ENCODE data around the gene PGAP1. TPM values are rescaled to one million over a fixed set of nuclear protein-coding genes. Genes with fewer than 3 reads are reported as not detected.

PGAP1 gene
- total and polyA plus RNA-seq, 2 of the 8 experiments (the other 6 are each of a cell fraction or from before 2014, with no cell fraction given), result 8.3 to 24.1 TPM

DNA sequence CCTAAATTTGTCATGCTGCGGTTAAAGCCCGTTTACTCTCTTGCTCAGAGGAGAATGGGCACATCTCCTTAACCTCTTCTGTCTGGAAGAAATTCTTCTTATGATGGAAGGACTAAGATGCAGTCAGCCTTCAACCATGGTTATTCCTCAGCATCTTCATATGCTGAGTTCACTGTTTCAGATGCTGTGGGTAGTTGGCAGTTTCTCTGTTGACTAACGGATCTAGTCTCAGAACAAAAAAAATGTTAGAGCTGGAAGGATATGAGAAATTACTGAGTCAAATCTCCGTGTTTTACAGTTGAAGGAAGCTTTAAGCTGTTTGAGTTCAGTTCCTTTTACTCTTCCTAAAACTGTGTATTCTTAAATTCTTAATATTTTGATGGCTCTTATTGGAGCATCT, 43.6 kb upstream of the PGAP1 start:
- H2AFZ ChIP-seq (ENCODE audit: low read length), result no peak overlapping the region
- FAIRE-seq, result no peak
- POLR2A ChIA-PET (ENCODE audit: partially characterized antibody), result no interaction called here

More for the DNA sequence above, 43.6 kb upstream of the PGAP1 start:
- Histone ChIP-seq H3K9me3 (ENCODE audit: insufficient read depth in 2 of 2, low read depth in 1 of 2, low read length in 1 of 2) (peaks cover 5 to 13% of the 10 kb centered on the region in 2 experiments), H3K27ac (ENCODE audit: low read depth, low read length) (no peak overlapping the region), H2BK15ac (ENCODE audit: low read length) (no peak overlapping the region), H3K4ac (replicated peaks; ENCODE audit: insufficient read length, low read depth, low read length) (no peak overlapping the region), H3K23me2 (ENCODE audit: low read depth, low read length) (no peaks in the 10 kb centered on the region), H2BK5ac (ENCODE audit: low read depth, low read length) (no peak overlapping the region), H3K36me3 (ENCODE audit: control insufficient read depth in 2 of 4, insufficient read depth in 4 of 4, low read length in 3 of 4) (no peaks in the 10 kb centered on the region; a peak in 1 of 8 replicates), H2BK120ac (replicated peaks; ENCODE audit: low read depth, low read length) (no peak overlapping the region), H4K20me1 (replicated peaks in 1 of 2; ENCODE audit: control insufficient read depth in 1 of 2, insufficient read depth in 2 of 2, low read length in 2 of 2) (no peaks in the 10 kb centered on the region), H2AK5ac (ENCODE audit: low read depth, low read length) (no peak overlapping the region), H2BK20ac (ENCODE audit: low read length) (no peak overlapping the region), H3K27me3 (replicated peaks in 1 of 4; ENCODE audit: control insufficient read depth in 3 of 4, extremely low read depth in 1 of 4, insufficient read depth in 3 of 4, low read length in 3 of 4) (no peaks in the 10 kb centered on the region; a peak in 1 of 7 replicates), H3K18ac (ENCODE audit: extremely low read depth, low read length) (no peak overlapping the region), H4K5ac (ENCODE audit: insufficient read length, low read depth, low read length) (no peak overlapping the region), H3K4me3 (ENCODE audit: extremely low read depth in 1 of 4, insufficient read depth in 2 of 4, low read depth in 3 of 4, low read length in 4 of 4) (no peak overlapping the region), H3K9ac (replicated peaks in 1 of 4; ENCODE audit: extremely low read depth in 1 of 4, low read depth in 3 of 4, low read length in 3 of 4) (no peak overlapping the region), H3K4me2 (ENCODE audit: insufficient read depth in 1 of 2, low read depth in 2 of 2, low read length in 2 of 2) (no peak overlapping the region), H3K14ac (ENCODE audit: insufficient read length) (no peak overlapping the region), H3K23ac (ENCODE audit: insufficient read length) (no peak overlapping the region), H4K91ac (replicated peaks; ENCODE audit: insufficient read length, low read length) (no peak overlapping the region), H3K79me1 (ENCODE audit: low read depth, low read length) (no peaks in the 10 kb centered on the region), H3K56ac (replicated peaks; ENCODE audit: insufficient read length, low read depth, low read length) (no peak overlapping the region), H4K8ac (ENCODE audit: extremely low read depth, insufficient read depth, low read length) (no peak overlapping the region), H3K79me2 (ENCODE audit: control insufficient read depth in 1 of 2, insufficient read depth in 2 of 2, low read length in 2 of 2) (no peaks in the 10 kb centered on the region), H3K4me1 (replicated peaks in 1 of 4; ENCODE audit: control insufficient read depth in 3 of 4, insufficient read depth in 4 of 4, low read length in 3 of 4) (peaks cover 0 to 15% (median 8%) of the 10 kb centered on the region in 4 experiments; a peak in 4 of 7 replicates), H2BK12ac (ENCODE audit: low read depth, low read length) (no peak overlapping the region)
- CTCF ChIA-PET (ENCODE audit: partially characterized antibody), result interaction anchor here (1.6 kb wide), 1 partner anchor 14 kb away, joined by 3 read pairs; no protein-coding TSS in a partner anchor
- 93% methylated on average over 4 of the region's 4 CpGs; no CpG with 5 or more reads in 1 of the 2 experiments for WGBS, 2 experiments (ENCODE audit: extremely low coverage in 1 of 2, insufficient coverage in 1 of 2, insufficient read length in 1 of 2, insufficient replicate concordance in 2 of 2, low coverage in 1 of 2, low lambda C conversion rate in 2 of 2, missing lambda C conversion rate in 1 of 2)
- DNase-seq (ENCODE audit: low read depth in 1 of 2, low spot score in 2 of 2), result no peak
- TF ChIP-seq TCF12 (IDR thresholded peaks at IDR 0.05; ENCODE audit: low read depth, low read length) (no peak), RAD21 (IDR thresholded peaks at IDR 0.05 in 1 of 2, conservative IDR thresholded peaks at IDR 0.05 in 1 of 2; ENCODE audit: low read depth in 2 of 2, low read length in 2 of 2) (no peak), CBX5 (IDR thresholded peaks at IDR 0.05; ENCODE audit: low read depth, low read length) (no peak), SIRT6 (IDR thresholded peaks at IDR 0.05; ENCODE audit: low read length) (no peak), NRF1 (IDR thresholded peaks at IDR 0.05; ENCODE audit: low read depth, low read length) (no peak), BRCA1 (IDR thresholded peaks at IDR 0.05; ENCODE audit: low read depth, low read length) (no peak), ZNF274 (IDR thresholded peaks at IDR 0.05; ENCODE audit: borderline replicate concordance, extremely low read depth, low read length) (no peak), RNF2 (IDR thresholded peaks at IDR 0.05; ENCODE audit: borderline replicate concordance, low read depth, low read length, missing control alignments, poor library complexity, severe bottlenecking) (no peak)
- TF ChIP-seq, protein P1, sequence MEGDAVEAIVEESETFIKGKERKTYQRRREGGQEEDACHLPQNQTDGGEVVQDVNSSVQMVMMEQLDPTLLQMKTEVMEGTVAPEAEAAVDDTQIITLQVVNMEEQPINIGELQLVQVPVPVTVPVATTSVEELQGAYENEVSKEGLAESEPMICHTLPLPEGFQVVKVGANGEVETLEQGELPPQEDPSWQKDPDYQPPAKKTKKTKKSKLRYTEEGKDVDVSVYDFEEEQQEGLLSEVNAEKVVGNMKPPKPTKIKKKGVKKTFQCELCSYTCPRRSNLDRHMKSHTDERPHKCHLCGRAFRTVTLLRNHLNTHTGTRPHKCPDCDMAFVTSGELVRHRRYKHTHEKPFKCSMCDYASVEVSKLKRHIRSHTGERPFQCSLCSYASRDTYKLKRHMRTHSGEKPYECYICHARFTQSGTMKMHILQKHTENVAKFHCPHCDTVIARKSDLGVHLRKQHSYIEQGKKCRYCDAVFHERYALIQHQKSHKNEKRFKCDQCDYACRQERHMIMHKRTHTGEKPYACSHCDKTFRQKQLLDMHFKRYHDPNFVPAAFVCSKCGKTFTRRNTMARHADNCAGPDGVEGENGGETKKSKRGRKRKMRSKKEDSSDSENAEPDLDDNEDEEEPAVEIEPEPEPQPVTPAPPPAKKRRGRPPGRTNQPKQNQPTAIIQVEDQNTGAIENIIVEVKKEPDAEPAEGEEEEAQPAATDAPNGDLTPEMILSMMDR (IDR thresholded peaks at IDR 0.05; ENCODE audit: control extremely low read depth in 1 of 3, insufficient read depth in 1 of 3, low read depth in 1 of 3, low read length in 3 of 3), result no peak

All from H1 (cell line).